GM18520 (cell line): ENCODE results near the gene PLGRKT.
"Not testable (repeated sequence)": the region's sequence is repeated elsewhere in the genome, so short reads cannot be mapped to it uniquely, and the experiment has no call there.

ENCODE experiments used
- ATAC-seq: cut with Tn5 transposase; IDR thresholded peaks from one replicate; pipeline ENCODE4 v1.9.1; 2021; ENCODE audit not compliant: unreplicated experiment

Gene PLGRKT

DNA sequence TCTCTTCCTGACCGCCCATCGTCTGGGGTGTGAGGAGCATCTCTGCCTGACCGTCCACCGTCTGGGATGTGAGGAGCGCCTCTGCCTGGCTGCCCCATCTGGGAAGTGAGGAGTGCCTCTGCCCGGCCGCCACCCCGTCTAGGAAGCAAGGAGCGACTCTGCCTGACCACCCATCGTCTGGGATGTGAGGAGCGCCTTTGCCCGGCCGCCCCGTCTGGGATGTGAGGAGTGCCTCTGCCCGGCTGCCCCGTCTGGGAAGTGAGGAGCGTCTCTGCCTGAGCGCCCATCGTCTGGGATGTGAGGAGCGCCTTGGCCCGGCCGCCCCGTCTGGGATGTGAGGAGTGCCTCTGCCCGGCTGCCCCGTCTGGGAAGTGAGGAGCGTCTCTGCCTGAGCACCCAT lies 4.4 kb downstream of the PLGRKT start:
- ATAC-seq, result not testable (repeated sequence)

DNA sequence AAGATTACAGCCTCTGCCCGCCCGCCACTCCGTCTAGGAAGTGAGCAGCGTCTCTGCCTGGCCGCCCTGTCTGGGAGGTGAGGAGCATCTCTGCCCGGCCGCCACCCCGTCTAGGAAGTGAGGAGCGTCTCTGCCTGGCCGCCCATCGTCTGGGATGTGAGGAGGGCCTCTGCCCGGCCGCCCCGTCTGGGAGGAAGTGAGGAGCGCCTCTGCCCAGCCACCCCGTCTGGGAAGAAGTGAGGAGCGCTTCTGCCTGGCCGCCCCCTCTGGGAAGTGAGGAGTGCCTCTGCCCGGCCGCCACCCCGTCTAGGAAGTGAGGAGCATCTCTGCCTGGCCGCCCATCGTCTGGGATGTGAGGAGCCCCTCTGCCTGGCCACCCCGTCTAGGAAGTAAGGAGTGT lies 4.8 kb downstream of the PLGRKT start:
- not testable (repeated sequence) for ATAC-seq

DNA sequence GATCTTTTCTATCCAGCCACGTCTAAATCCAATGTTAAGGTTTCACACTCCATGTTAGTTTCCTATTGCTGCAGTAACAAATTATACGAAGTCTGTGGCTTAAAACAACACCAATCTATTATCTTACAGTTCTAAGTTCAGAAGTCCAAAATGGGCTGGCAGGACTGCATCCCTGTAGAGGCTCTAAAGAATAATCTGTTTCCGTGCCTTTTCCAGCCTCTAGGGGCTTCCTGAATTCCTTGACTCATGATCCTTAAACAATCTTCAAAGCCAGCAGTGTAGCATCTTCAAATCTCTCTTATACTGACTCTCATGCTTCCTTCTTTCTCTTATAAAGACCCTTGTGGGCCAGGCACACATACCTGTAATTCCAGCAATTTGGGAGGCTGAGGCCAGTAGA lies 6.8 kb downstream of the PLGRKT start:
- ATAC-seq, result no peak

DNA sequence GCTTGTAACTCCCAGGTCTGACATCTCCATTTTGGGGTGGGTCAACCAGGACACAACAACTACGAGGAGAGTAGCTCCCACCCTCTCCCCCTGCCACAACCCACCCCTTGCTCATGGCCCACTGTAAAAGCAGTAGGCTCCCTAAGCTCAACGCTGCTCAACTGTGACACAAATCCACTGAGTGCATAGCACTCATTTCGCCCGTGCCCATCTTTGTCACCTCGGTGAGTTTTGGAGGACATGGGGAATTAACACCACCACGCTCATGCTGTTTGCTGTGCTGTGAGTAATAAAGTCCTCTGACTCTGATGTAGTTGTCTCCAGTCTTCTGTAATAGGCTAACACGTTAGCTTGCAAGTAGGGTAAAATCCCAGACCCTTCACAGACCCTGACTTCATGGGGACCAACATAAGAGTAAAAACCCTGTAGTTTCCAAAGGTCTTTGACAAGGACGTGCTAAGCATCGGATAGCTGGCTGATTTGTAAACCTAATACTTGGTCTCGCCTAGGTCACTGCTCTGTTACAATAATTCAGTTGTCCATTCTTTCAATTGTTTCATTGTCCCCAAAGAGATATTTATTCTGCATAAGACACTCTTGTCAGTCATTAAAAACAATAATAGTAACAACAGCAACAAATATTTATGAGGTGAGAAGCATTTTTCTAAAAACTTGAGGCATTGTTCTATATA lies 7.7 kb downstream of the PLGRKT start:
- ATAC-seq, result no peak

DNA sequence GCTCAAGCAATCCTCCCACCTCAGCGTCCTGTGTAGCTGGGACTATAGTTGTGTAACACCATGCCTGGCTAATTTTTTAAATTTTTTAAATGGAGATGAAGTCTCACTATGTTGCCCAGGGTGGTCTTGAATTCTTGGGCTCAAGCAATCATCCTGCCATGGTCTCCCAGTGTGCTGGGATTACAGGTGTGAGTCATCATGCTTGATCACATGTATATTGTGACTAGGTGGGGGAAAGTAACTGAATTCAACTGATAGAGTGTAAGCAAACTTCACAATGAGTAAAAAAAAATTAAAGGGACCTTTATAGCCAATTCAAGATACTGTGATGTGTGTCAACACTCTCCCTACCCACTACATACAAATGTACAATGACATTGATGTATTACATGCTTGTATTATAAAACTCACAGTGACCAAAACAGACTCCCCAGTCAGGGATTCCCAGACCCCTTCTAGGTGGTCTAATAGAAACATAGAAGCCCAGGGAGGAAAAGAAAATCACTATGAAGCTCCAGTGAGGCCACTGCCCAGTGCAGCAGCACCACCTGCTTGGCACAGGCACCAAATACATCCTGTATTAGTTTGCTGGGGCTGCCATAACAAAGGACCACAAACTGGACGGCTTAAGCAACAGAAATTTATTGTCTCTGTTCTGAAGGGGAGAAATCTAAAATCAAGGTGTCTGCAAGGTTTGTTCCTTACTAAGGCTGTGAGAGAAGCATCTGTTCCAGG lies 8.8 kb downstream of the PLGRKT start:
- no peak for ATAC-seq

DNA sequence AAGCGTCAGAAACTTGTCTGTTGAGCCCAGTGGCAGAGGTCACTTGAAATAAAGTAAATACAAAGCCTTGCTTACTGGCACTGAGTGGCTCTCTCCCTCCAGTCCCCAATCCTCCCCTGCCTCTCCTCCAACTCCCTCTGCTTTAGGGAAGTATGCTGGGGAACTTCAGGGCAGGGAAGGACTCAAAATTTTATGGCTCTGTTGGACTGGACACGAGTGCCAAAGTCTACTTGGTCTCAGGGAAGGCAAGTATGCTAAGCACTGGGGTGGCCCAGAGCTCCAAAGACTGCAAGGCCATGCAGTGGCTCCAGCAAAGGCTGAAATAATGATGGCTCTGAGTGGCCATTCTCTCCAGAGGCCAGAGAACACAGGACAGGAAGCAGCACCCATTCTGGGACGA lies 9.6 kb downstream of the PLGRKT start:
- ATAC-seq, result no peak

DNA sequence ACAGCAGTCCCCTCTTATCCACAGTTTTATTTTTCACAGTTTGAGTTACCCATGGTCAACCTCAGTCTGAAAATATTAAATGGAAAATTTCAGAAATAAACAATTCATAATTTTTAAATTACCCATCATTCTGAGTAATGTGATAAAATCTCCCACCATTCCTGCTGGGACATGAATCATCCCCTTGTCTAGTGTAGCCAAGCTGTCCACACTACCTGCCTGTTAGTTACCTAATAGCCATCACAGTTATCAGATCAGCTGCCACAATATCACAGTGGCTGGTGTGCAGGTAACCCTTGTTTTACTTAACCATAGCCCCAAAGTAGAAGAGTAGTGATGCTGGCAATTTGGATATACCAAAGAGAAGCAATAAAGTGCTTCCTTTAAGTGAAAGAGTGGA lies 10.7 kb downstream of the PLGRKT start:
- no peak for ATAC-seq

DNA sequence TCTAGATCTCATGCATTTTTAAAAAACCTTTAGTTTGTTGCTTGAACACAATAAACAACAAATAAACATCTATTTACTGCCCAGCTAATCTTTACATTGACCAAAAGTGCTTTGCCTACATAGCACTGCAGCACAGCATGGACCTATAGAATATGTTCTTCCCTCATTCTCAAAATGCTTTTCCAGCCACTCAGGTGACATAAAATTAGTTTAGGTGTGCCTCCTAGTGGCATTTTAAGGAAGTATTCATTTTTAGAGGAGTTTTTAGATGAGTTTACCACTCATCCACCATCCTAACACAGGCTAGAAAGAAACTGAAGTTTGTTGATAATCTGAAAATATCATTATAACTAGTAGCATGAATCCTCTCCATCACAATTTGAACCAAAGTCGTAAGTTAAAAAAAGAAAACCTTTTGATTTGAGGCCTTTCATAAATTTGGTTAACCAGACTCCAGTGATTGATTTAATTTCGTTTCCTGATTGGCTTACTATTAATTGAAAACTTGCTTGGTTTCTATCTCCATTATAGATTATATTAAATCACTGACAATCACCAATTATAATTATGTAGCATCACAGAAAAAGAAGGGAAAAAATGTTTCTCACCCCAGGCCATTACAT lies 12.6 kb downstream of the PLGRKT start:
- no peak for ATAC-seq

DNA sequence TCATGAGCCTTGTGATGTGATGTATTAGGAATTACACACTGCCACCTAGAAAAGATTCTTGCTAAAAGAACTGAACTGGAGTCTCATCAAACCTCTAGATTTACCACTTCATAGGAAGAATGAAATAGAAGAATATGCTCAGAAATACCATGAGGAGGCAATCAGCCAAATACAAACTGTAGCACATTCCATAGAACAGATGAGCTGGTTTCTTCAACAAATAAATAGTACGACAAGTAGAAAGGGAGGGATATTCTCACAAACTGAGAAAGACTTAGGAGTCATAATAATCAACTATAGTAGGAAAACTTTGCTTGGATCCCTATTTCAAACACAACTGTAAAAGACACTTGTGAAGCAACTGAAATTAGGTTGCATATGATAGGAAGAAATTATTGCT lies 15.4 kb downstream of the PLGRKT start:
- ATAC-seq, result no peak

DNA sequence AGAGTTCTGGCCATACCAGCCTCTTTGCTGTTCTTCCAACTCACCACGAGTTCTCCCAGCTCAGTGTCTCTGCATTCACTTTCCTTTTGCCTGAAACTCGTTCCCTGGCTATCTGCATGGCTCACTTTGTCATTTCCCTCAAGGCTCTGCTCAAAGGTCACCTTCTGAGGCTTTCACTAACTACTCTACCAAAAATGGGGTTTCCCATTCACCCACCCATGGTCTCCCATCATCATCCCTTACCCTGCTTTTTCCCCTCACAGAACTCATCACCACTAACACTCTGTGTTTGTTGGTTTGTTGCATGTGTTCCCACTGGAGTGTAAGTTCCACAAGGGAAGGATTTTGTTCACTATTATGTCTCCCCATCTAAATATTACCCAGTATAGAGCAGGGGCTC lies 16.6 kb downstream of the PLGRKT start:
- no peak for ATAC-seq

DNA sequence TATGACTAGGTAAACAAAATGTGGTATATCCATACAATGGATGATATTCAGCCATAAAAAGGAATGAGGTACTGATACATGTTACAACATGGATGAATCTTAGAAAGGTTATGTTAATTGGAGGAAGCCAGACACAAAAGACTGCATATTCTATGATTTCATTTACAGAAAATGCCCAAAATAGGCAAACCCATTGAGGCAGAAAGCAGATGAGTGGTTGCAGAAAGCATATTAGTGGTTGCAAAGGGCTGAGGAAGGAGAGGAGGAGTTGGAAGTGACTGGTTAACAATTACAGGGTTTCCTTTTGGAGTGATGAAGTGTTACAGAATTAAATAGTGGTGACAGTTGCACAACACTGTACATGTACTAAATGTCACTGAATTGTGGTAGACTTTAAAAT lies 17.7 kb downstream of the PLGRKT start:
- no peak for ATAC-seq

DNA sequence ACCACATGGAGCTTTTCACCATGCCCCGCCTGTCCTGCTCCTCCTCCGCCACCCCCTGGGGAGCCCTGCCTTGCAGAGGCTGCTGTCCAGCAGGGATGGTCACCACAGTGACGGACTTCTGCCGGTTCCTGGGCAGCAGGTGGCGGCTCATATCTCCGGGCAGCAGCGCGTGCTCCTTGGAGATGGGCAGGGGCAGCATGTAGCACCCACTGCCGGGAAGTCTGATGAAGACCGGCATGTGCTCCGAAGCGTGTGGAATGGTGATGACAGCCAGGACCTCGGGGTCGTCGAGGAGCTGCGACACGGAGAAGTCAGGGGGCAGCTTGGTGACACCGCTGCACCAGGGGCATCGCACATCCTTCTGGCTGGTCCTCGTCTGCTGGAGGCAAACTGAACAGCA lies 19.2 kb downstream of the PLGRKT start:
- no peak for ATAC-seq

DNA sequence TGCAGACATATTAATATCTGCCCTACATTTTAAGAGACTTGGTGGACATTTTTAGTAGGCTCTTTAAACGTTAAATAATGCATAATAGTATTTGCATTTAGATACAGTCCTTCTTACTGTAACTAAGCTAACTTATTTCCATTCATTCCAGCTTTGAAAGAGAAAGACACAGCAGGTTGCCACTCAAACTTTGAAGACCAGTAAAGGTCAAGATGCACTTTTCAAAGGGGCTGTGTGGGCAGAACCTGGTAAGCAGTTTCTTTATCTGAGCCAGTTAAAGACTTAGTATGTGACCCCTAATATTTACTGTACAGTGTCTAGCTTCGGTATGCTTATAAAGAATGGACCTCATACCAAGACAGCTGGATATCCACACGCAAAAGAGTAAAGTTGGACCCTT lies 20.8 kb downstream of the PLGRKT start:
- ATAC-seq, result no peak

DNA sequence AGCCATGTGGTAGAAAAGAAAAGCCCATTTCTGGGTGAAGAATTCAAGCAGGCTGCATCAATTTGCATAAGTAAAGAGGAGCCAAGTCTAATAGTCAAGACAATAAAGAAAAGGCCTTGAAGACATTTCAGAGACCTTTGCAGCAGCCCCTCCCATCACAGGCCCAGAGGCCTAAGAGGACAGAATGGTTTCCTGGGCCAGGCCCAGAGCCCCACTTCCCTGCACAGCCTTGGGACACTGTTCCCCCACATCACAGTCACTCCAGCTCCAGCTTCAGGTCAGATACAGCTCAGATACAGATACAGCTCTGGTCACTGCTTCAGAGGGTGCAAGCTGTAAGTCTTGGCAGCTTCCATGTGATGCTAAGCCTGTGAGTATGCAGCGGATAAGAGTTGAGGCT lies 29.1 kb downstream of the PLGRKT start:
- ATAC-seq, result no peak

DNA sequence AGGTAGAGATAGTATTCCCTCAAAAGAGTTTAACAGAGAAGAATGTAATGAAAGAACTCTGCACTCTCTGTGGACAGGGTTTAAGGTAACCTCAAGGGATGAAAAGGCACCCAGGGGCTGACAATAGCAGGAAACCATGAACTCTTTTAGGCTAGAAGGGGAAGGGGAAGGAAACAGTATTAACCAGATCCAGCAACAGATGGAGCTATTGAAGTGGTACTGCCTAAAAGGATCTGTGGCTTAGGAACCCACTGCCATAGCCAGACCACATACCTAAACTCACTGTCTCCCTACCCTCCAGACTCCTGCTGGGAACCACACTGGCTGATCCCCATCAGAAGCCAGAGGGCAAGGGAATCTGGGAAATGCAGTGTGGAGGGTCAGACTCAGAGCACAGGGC lies 35.5 kb downstream of the PLGRKT start:
- ATAC-seq, result no peak

DNA sequence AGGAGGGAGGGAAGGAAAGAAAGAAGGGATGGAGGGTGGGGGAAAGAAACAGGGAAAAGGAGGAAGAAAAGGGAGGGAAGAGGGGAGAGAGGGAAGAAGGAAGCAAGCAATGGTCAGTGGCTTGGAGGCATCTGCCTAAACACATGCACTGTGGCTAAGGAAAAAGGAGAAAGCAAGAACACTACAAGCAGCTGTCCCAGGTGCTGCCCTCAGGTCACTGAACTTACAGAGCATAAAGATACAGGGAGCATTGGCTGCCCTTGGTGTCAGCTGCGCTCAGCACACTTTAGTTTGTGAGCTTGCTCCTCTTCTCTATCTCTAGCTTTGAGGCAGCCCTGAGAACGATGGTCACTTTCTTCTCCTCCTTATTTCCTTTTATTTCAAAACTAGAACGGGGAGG lies 40.2 kb downstream of the PLGRKT start:
- not testable (repeated sequence) for ATAC-seq

DNA sequence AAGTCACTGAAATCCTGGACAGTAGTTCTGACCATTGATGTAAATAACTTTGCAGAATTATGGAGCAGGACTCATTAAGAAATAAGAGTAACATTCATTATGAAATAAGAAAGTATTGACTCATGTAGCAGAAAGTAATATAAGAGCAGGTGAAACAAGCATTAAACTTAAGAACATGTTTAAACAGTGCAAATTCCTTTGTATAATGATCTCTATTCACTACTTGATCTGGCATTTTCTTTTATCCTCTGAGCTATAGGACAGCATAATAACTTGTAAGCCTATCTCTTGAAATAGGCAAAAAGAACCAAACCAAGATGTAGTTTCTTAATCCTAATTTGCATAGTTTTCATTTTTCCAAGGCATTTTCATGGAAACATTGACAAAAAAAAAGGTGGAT lies 42.3 kb downstream of the PLGRKT start:
- ATAC-seq, result no peak

DNA sequence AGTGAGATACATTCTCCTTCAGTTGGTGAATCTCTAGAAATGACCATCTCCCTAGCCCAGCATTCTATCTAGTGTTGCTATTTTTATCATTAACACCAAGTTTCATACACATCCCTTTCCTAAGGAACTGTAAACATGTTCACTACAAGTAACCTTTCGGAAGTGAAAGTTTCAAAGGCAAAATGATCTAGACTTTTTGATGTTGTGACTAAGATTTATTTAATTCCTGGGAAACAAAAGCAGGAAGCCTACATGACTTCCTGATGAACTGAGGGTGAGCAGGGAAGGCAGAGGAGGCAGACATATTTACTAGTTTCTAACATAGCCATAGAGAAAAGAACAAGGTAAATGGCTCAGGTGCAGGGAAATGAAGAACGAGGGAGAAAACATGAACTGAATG lies 43.7 kb downstream of the PLGRKT start:
- not testable (repeated sequence) for ATAC-seq

DNA sequence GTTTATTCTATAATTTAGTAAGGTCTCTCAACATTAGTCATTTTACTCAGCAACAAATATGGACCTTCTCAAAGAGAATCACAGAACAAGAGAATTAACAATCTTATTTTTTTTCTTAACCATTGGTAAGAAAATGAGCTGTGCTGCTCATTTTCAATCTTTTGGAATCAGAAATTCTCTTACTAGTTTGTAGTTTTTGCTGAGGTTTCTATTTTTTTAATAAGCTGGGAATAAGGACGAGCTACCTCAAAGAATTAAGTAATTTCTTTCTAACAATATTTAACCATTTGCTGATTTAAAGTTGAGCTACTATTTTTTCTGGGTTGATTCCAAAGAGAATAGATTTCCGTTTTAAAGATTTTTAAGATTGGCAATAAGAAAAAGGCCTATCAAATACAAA lies 44.2 kb downstream of the PLGRKT start:
- ATAC-seq, result no peak

DNA sequence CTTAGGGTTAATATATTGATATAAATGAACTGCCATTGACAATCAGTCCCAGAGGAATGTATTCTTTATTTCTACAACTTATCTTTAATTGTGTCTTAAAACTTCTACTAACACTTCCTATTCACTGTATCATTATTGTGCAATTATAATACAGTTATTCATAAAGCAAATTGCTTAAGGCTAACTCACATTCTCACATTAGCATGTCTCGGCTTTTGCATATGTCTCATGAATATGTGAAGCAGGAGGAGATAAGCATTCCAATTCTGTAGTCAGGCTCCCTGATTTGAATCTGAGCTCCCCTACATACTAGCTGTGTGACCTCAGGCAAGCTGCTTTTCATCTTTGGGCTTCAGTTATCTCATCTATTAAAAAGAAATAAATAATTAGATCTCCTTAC lies 45.4 kb downstream of the PLGRKT start:
- no peak for ATAC-seq

DNA sequence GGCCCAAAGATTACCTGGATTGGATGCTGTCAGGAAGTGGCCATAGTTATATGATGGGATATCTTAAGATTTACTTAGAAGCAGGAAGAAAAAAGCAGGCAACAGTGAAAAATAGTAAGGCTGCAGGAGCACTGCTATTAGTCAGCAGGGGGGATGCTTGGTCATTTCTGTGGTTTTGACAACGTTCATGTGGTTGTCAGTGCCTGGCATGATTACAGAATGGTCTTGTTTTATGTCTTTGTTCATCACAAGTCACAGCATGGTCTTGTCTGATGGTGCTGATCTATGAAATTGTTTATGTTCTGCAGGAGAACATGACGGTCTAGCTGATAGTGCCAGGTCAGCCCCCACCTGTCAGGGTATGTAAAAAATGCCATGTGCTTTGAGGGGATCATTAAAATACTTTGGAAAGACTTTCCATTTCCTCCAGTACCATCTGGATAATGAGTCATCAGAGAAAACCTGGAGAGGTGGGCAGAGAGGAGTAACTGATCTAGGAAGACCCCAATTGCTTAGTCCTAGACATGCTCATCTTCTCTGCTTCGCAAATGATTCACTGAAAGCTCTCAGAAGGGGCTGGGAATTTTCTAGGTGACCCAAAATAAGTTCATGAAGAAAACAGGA lies 48.5 kb downstream of the PLGRKT start:
- ATAC-seq, result peak; percentile 80
